Mucosa of rectum (tissue), 2 donors: ENCODE results near the gene KLHL26.

Experiments
- H3K27ac ChIP-seq, 2 donors: one replicate each; pipeline ENCODE4 v1.7.0; 2013; ENCODE audit warnings: inconsistent platforms in 2 of 2, low read depth in 2 of 2, low read length in 2 of 2
- H3K27me3 ChIP-seq, 2 donors: one replicate each; pipeline ENCODE4 v1.7.0; 2013; ENCODE audit warnings: low read length in 2 of 2; ENCODE audit not compliant: control insufficient read depth in 2 of 2, insufficient read depth in 2 of 2
- H3K36me3 ChIP-seq, 2 donors: one replicate each; pipeline ENCODE4 v1.7.0; 2013; ENCODE audit warnings: low read length in 2 of 2; ENCODE audit not compliant: control insufficient read depth in 2 of 2, insufficient read depth in 2 of 2
- H3K4me1 ChIP-seq, 2 donors: one replicate each; pipeline ENCODE4 v1.7.0; 2013; ENCODE audit warnings: low read length in 2 of 2, mild to moderate bottlenecking in 1 of 2; ENCODE audit not compliant: control insufficient read depth in 2 of 2, insufficient read depth in 2 of 2
- H3K4me3 ChIP-seq, 2 donors: one replicate each; pipeline ENCODE4 v1.7.0; 2013; ENCODE audit warnings: low read length in 2 of 2
- H3K9ac ChIP-seq, 2 donors: one replicate each; pipeline ENCODE4 v1.7.0; 2013; ENCODE audit warnings: low read length in 2 of 2, low read depth in 1 of 2, mild to moderate bottlenecking in 1 of 2
- H3K9me3 ChIP-seq, 2 donors: one replicate each; pipeline ENCODE4 v1.7.0; 2013; ENCODE audit warnings: low read length in 2 of 2; ENCODE audit not compliant: control insufficient read depth in 2 of 2
- donor health status: healthy.
- donor health status: Normal muscosa, but diverticular disease.

KLHL26 gene

GRCh38 chr19:18636183-18636968 lies 452 bp upstream of the KLHL26 start:
- H3K27ac ChIP-seq = peak overlapping the region; percentile 64 to 79
- H3K4me1 ChIP-seq = peaks cover 19 to 21% of the 10 kb centered on the region in 2 donors
- peak overlapping the region in 1 of 2 donors; percentile 3 for H3K9ac ChIP-seq
- H3K4me3 ChIP-seq = peak overlapping the region; percentile 57 to 73
- no peaks in the 10 kb centered on the region for H3K9me3 ChIP-seq
- no peaks in the 10 kb centered on the region for H3K36me3 ChIP-seq
- H3K27me3 ChIP-seq = no peaks in the 10 kb centered on the region

- peak overlapping the region in 1 of 2 donors; percentile 76 for H3K4me3 ChIP-seq
- no peaks in the 10 kb centered on the region for H3K36me3 ChIP-seq
- no peaks in the 10 kb centered on the region for H3K27me3 ChIP-seq
- peaks cover 19 to 21% of the 10 kb centered on the region in 2 donors for H3K4me1 ChIP-seq
- H3K9me3 ChIP-seq = no peaks in the 10 kb centered on the region
- peak overlapping the region; percentile 76 to 84 for H3K27ac ChIP-seq
- H3K9ac ChIP-seq = peak overlapping the region; percentile 75 to 84
These were observed 1.1 kb downstream of the KLHL26 start for GRCh38 chr19:18637673-18638630.

- Histone ChIP-seq H3K27ac (no peak overlapping the region), H3K27me3 (no peaks in the 10 kb centered on the region), H3K9ac (no peak overlapping the region), H3K9me3 (no peaks in the 10 kb centered on the region), H3K4me1 (peaks cover 19 to 21% of the 10 kb centered on the region in 2 donors), H3K4me3 (no peak overlapping the region), H3K36me3 (no peaks in the 10 kb centered on the region)
These were observed 2.9 kb downstream of the KLHL26 start for GRCh38 chr19:18639706-18640243.

GRCh38 chr19:18644196-18645034 lies 7.6 kb downstream of the KLHL26 start:
- peaks cover 8 to 11% of the 10 kb centered on the region in 2 donors for H3K4me1 ChIP-seq
- H3K9me3 ChIP-seq = no peaks in the 10 kb centered on the region
- no peak overlapping the region for H3K9ac ChIP-seq

GRCh38 chr19:18645035-18645511 lies 8.2 kb downstream of the KLHL26 start:
- H3K4me1 ChIP-seq = peaks cover 12 to 13% of the 10 kb centered on the region in 2 donors
- H3K27ac ChIP-seq = no peak overlapping the region
- no peak overlapping the region for H3K4me3 ChIP-seq
- H3K9ac ChIP-seq = no peak overlapping the region
- H3K36me3 ChIP-seq = no peaks in the 10 kb centered on the region
- H3K27me3 ChIP-seq = no peaks in the 10 kb centered on the region
- H3K9me3 ChIP-seq = no peaks in the 10 kb centered on the region

More at GRCh38 chr19:18644196-18645034, 7.6 kb downstream of the KLHL26 start:
- no peaks in the 10 kb centered on the region for H3K27me3 ChIP-seq
- no peaks in the 10 kb centered on the region for H3K36me3 ChIP-seq
- peak overlapping the region; percentile 25 to 33 for H3K27ac ChIP-seq
- no peak overlapping the region for H3K4me3 ChIP-seq

- H3K36me3 ChIP-seq = no peaks in the 10 kb centered on the region
- no peak overlapping the region for H3K27ac ChIP-seq
- H3K4me1 ChIP-seq = peaks cover 12 to 13% of the 10 kb centered on the region in 2 donors
- H3K27me3 ChIP-seq = no peaks in the 10 kb centered on the region
- H3K4me3 ChIP-seq = no peak overlapping the region
- H3K9me3 ChIP-seq = no peaks in the 10 kb centered on the region
- H3K9ac ChIP-seq = no peak overlapping the region
These were observed 9.9 kb downstream of the KLHL26 start for GRCh38 chr19:18646535-18647370.

GRCh38 chr19:18647371-18647767 lies 10.5 kb downstream of the KLHL26 start:
- no peak overlapping the region for H3K9ac ChIP-seq
- H3K9me3 ChIP-seq = no peaks in the 10 kb centered on the region
- no peaks in the 10 kb centered on the region for H3K27me3 ChIP-seq
- H3K4me1 ChIP-seq = peaks cover 12 to 13% of the 10 kb centered on the region in 2 donors
- H3K27ac ChIP-seq = no peak overlapping the region
- H3K36me3 ChIP-seq = no peaks in the 10 kb centered on the region
- no peak overlapping the region for H3K4me3 ChIP-seq

- Histone ChIP-seq H3K4me3 (no peak overlapping the region), H3K27me3 (no peaks in the 10 kb centered on the region), H3K4me1 (peaks cover 12 to 13% of the 10 kb centered on the region in 2 donors), H3K9me3 (no peaks in the 10 kb centered on the region), H3K36me3 (no peaks in the 10 kb centered on the region), H3K9ac (no peak overlapping the region), H3K27ac (no peak overlapping the region)
These were observed 11.0 kb downstream of the KLHL26 start for GRCh38 chr19:18647807-18648206.

- no peak overlapping the region for H3K4me3 ChIP-seq
- H3K27ac ChIP-seq = peak overlapping the region; percentile 71
- peaks cover 12 to 13% of the 10 kb centered on the region in 2 donors for H3K4me1 ChIP-seq
- no peaks in the 10 kb centered on the region for H3K27me3 ChIP-seq
- no peaks in the 10 kb centered on the region for H3K9me3 ChIP-seq
- H3K36me3 ChIP-seq = no peaks in the 10 kb centered on the region
- H3K9ac ChIP-seq = peak overlapping the region; percentile 2 to 14
These were observed 12.1 kb downstream of the KLHL26 start for GRCh38 chr19:18648973-18649315.
